Fibroblast of the conjunctiva (primary cell): Measurements from ENCODE around the gene ARMS2.
A peak's percentile ranks its signal among the peaks of the same experiment; 100 is the strongest.

Experiments used
- DNase-seq: peaks from one replicate; pipeline ENCODE4 v3.0.0-alpha.2; 2010; ENCODE audit warnings: low read depth

The ARMS2 gene

GRCh38 chr10:122454603-122455080 is at the start of gene ARMS2:
Gene ARMS2 (plus strand): TSS chr10:122454653. CDS start chr10:122454728, 75 bp downstream.
- DNase-seq = no peak

GRCh38 chr10:122407375-122408125 is 46.9 kb upstream of the ARMS2 start:
- DNase-seq = no peak

- DNase-seq = no peak
Measured at GRCh38 chr10:122413327-122413726, 41.1 kb upstream of the ARMS2 start.

GRCh38 chr10:122417667-122418066 is 36.8 kb upstream of the ARMS2 start:
- DNase-seq = no peak

- no peak for DNase-seq
Measured at GRCh38 chr10:122419016-122419415, 35.4 kb upstream of the ARMS2 start.

GRCh38 chr10:122419876-122420623 is 34.4 kb upstream of the ARMS2 start:
- DNase-seq = peak; percentile 87

GRCh38 chr10:122420624-122421007 is 33.8 kb upstream of the ARMS2 start:
- no peak for DNase-seq

- DNase-seq = no peak
Measured at GRCh38 chr10:122421054-122421625, 33.3 kb upstream of the ARMS2 start.

GRCh38 chr10:122421742-122422141 is 32.7 kb upstream of the ARMS2 start:
- DNase-seq = no peak

GRCh38 chr10:122422266-122422989 is 32.0 kb upstream of the ARMS2 start:
- no peak for DNase-seq

GRCh38 chr10:122424059-122424458 is 30.4 kb upstream of the ARMS2 start:
- DNase-seq = no peak

- no peak for DNase-seq
Measured at GRCh38 chr10:122426829-122427228, 27.6 kb upstream of the ARMS2 start.

GRCh38 chr10:122427280-122427679 is 27.2 kb upstream of the ARMS2 start:
- DNase-seq = no peak

GRCh38 chr10:122435212-122435827 is 19.1 kb upstream of the ARMS2 start:
- DNase-seq = peak; percentile 29

GRCh38 chr10:122441961-122442360 is 12.5 kb upstream of the ARMS2 start:
- DNase-seq = no peak

- DNase-seq = no peak
Measured at GRCh38 chr10:122445469-122445868, 9.0 kb upstream of the ARMS2 start.

GRCh38 chr10:122445904-122446303 is 8.5 kb upstream of the ARMS2 start:
- no peak for DNase-seq

GRCh38 chr10:122446668-122447423 is 7.6 kb upstream of the ARMS2 start:
- DNase-seq = no peak

GRCh38 chr10:122448600-122448999 is 5.9 kb upstream of the ARMS2 start:
- no peak for DNase-seq

- DNase-seq = no peak
Measured at GRCh38 chr10:122449153-122449552, 5.3 kb upstream of the ARMS2 start.

GRCh38 chr10:122450353-122450990 is 4.0 kb upstream of the ARMS2 start:
- no peak for DNase-seq
